HG03097 (cell line): ENCODE results near the gene UBE2H.

Experiments
- ATAC-seq: cut with Tn5 transposase; IDR thresholded peaks from one replicate; pipeline ENCODE4 v1.9.1; 2021; ENCODE audit not compliant: unreplicated experiment, low FRiP score

UBE2H gene

GRCh38 chr7:129793506-129794310 is 159.1 kb downstream of the UBE2H start:
- no peak for ATAC-seq

- ATAC-seq: no peak
Measured at GRCh38 chr7:129792721-129793120, 160.0 kb downstream of the UBE2H start.

DNA sequence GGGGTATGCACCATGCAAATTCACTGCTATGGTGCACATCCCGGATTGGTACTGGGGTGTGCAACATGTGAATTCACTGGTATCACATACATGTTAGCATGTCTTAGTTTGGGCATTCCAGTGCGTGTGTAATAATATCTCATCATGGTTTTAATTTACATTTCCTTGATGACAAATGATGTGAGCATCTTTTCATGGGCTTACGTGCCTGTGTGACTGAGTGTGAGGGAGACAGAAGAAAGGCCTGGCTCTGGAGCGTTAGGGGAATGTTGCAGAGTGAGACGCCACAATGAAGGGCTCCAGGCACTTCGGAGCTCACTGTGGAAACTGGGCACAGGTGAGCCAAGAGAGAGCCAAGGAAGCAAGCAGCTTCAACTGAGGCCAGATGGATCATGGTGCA is 162.6 kb downstream of the UBE2H start:
- no peak for ATAC-seq

DNA sequence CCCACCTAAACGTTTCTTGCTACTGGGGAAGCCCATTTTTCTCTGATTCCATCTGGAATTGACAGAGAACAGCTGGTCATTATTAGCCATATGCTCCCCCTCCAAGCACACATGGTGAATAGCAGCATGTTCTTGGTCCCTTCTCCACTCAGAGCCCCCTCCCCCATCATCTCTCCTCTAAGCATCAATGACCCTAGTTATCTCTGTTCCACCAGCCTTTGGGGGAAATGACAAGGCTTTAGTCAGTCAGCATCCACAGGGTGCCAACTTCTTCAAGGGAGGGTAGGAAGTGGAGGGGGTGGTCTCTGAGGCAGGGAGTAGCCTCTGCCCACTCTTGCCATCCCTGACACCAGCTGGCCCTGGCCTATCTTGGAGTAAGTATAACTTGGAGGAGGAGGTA is 163.1 kb downstream of the UBE2H start:
- no peak for ATAC-seq

- ATAC-seq: no peak
Measured at GRCh38 chr7:129789000-129789399, 163.8 kb downstream of the UBE2H start.

DNA sequence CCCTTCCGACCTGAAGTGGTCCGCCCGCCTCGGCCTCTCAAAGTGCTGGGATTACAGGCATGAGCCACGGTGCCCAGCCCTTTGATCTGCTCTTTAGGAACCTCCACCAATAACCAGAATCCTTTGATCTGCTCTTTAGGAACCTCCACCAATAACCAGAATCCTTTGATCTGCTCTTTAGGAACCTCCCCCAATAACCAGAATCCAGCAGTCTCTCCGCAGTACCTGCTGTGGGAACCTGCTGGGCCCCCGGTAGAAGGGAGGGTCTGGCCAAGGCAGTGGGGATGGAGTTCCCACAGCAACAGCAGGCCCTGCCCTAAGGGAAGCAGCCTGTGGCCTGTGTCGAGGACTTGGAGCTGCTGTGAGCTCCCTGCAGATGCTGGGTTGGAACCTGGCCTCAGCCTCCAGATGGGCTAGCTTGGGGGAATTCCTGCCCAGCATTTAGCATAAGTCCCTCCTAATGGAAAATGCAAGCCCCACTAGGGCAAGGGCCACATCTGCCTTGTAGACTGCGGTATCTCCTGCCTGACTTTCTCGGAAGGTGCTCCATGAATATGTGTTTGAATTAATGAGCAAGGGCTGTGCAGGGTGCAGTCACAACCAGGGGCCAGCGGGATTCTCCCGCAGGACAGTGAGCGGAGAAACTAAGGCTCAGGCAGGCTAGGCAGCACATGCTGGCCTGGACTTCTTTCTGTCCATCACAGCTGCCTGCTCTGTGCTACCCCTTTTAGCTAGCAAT is 165.8 kb downstream of the UBE2H start:
- no peak for ATAC-seq

DNA sequence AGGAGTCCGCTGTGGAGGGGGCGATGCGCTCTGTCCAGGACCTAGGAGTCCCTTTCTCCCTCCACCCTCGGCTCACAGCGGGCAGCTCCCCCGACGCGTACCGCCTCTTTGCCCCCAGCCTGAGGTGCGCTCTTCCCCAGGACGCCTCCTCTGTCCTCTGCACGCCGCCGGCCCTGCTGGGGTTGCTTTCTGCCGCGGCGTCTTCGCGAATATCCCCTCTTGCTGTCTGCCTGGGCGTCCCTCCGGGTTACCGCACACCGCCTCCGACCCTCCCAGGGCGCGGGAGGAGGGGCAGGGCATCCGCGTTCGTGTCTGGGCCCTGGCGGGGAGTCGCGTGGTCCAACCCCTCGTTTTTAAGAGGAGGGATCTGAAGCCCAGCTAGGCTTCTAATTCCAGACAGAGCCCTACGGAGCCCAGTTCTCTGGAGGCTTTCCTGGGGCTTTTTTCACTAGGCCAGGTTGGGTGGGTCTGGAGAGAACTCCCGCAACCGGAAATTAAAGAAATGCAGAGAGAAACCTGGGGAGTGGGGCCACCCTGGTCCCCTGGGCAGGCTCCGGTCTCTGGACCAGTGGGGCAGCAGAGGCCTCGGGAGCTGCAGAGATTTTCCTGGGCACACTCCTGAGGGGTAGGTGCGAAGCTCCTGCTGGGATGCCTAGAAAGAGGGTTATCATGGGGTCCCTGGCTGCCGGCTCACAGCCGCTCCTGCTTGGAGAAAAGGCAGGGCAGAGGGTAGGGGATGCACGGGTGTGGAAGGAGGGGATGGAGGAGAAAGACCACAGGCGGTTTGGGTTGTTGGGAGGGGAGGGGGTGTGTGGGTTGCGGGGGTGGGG is 166.9 kb downstream of the UBE2H start:
- no peak for ATAC-seq

GRCh38 chr7:129784783-129785684 is 167.7 kb downstream of the UBE2H start:
- no peak for ATAC-seq

DNA sequence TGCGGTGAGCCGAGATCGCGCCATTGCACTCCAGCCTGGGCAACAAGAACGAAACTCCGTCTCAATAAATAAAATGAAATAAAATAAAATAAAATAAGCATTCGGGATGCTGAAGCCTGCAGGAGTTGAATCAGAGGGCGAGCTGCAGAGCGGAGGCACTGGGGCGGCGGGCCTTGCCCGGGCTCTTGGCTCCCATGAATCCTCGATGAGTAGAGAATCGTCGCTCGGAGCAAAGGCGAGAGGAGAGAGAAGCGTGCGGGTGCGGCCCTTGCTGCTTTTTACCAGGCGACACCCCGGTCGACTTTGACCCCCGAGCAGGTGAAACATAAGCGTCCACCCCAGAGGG is 168.3 kb downstream of the UBE2H start:
- ATAC-seq: no peak

DNA sequence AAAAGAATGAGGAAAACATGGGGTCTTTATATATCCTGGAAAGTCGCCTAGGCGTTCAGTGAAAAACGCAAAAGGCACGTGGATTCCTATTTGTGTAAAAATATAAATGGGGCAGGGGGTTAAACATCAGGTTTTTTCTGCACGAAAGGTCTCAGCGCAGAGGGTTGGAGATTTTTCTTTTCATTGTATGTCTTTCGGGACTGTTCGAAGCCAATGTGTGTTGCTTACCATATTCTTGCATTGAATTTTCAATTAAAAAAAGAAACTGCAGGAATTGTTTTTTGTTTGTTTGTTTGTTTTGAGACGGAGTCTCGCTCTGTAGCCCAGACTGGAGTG is 169.2 kb downstream of the UBE2H start:
- no peak for ATAC-seq

- ATAC-seq: no peak
Measured at GRCh38 chr7:129782818-129783583, 169.8 kb downstream of the UBE2H start.

GRCh38 chr7:129781928-129782817 is 170.6 kb downstream of the UBE2H start:
- ATAC-seq: no peak

DNA sequence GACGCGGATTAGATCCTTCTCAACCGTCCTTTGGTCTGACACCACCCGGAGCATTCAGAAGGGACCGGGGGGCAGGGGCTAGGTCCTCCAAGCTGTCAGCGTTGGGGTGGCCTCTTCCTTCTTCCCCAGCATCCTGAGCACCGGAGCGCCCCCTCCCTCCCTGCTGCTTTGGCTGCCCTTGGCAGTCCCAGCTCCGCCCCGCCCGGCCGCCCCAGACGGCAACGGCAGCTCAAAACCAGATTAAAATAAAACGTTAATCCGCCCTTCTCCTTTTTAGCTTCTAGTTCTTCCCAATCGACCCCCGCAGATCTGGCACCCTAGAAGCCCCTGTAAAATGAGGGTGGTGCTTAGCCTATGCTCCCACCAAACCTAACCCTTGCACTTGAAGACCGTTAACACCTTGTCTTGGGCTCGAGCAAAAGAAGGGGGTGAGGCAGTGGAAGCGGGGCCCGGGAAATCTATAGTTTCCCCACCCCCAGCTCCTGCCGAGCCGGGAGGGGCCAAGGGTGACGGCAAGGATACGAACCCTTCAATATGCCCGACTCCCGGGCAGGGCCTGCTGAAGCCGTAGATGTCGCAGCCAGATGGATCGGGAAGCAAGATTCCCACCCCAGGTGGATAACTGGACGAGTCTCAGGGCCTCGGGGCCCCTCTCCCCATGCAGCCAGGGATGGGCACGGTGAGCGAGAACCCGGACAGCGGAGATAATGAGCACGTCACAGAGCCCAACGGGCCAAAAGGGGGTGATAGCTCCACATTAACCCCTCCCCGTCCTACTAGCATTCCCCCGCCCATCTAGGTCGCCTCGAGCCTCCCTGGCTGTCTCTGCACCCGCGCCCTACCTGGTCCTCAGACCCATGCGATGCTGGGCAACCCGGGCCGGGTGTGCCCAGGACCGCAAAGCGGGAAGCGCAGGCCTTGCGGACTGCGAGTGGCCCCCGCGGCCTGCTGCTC is 171.5 kb downstream of the UBE2H start:
- ATAC-seq: no peak
